ENCODE results near the gene IST1.

- TF ChIP-seq, protein P1, sequence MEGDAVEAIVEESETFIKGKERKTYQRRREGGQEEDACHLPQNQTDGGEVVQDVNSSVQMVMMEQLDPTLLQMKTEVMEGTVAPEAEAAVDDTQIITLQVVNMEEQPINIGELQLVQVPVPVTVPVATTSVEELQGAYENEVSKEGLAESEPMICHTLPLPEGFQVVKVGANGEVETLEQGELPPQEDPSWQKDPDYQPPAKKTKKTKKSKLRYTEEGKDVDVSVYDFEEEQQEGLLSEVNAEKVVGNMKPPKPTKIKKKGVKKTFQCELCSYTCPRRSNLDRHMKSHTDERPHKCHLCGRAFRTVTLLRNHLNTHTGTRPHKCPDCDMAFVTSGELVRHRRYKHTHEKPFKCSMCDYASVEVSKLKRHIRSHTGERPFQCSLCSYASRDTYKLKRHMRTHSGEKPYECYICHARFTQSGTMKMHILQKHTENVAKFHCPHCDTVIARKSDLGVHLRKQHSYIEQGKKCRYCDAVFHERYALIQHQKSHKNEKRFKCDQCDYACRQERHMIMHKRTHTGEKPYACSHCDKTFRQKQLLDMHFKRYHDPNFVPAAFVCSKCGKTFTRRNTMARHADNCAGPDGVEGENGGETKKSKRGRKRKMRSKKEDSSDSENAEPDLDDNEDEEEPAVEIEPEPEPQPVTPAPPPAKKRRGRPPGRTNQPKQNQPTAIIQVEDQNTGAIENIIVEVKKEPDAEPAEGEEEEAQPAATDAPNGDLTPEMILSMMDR (IDR thresholded peaks at IDR 0.05) = no peak
- no peak for TF ChIP-seq POLR2A (IDR thresholded peaks at IDR 0.05)
Measured at GRCh38 chr16:71933017-71933416, 37.7 kb downstream of the IST1 start.
